Measurements from ENCODE around the gene DENND4A.

DENND4A gene

DNA sequence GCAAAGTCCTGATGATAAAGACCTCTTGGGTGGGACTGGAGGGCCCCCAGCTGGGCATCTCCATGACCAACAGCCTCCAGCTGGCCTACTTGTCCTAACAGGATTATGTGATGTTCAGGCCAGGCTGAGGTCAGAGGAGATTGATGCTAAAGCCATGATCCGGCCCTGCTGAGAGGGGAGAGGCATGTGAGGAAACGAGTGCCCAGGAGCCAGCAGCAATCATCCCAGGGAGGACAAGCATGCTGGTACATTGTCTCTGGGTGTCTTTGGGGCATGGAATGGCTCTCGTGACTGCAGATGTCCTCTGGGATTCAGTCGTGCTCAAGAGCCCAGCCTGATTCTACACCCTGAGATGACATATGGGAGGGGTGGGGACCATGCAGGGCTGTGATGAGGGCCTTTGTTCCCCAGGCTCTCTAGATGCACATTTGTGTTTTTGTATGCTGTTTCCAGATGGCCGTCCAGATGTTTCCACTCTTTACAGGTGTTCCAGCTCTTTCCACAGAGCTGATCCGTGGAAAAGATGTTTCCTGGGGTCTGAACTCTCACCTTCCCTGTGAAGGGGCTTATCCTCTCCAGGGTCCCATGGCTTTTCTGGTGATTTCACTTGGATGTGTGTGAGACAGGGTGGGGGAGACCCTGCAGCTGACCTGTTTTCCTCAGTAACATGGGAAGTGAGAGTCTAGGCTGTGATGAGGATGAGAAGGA is 150.2 kb downstream of the DENND4A start:
- TF ChIP-seq, protein P1, sequence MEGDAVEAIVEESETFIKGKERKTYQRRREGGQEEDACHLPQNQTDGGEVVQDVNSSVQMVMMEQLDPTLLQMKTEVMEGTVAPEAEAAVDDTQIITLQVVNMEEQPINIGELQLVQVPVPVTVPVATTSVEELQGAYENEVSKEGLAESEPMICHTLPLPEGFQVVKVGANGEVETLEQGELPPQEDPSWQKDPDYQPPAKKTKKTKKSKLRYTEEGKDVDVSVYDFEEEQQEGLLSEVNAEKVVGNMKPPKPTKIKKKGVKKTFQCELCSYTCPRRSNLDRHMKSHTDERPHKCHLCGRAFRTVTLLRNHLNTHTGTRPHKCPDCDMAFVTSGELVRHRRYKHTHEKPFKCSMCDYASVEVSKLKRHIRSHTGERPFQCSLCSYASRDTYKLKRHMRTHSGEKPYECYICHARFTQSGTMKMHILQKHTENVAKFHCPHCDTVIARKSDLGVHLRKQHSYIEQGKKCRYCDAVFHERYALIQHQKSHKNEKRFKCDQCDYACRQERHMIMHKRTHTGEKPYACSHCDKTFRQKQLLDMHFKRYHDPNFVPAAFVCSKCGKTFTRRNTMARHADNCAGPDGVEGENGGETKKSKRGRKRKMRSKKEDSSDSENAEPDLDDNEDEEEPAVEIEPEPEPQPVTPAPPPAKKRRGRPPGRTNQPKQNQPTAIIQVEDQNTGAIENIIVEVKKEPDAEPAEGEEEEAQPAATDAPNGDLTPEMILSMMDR (IDR thresholded peaks at IDR 0.05; ENCODE audit: extremely low read depth, missing control alignments): no peak
- DNase-seq (ENCODE audit: low spot score): no peak

- no peak for DNase-seq (ENCODE audit: low spot score)
These were observed 152.6 kb downstream of the DENND4A start for GRCh38 chr15:65639509-65639908.

GRCh38 chr15:65638681-65639089 is 153.4 kb downstream of the DENND4A start:
- TF ChIP-seq, protein P1 (IDR thresholded peaks at IDR 0.05; ENCODE audit: extremely low read depth, missing control alignments): peak; percentile 56
- DNase-seq (ENCODE audit: low spot score): peak; percentile 68

More at GRCh38 chr15:65639509-65639908, 152.6 kb downstream of the DENND4A start:
- TF ChIP-seq, protein P1 (IDR thresholded peaks at IDR 0.05; ENCODE audit: extremely low read depth, missing control alignments): no peak

DNA sequence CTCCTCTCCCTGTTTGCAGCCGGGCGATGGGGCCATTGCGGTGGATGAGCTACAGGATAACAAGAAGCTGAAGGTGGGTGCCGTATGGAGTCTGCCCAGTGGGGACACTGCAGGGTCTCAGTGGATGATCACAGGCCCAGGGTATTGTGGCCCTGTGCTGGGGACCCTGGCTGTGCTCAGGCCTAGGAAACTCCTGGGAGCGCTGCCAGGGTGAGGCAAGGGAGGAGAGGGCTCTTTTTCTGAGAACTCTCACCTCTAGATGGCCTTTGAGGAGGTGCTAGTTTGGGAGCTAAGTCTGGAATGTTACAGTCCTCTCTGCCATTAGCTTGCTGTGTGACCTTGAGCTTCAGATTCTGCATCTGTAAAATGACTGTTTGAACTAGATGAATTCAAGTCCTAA is 154.0 kb downstream of the DENND4A start:
- TF ChIP-seq, protein P1 (IDR thresholded peaks at IDR 0.05; ENCODE audit: extremely low read depth, missing control alignments): no peak
- no peak for DNase-seq (ENCODE audit: low spot score)

DNA sequence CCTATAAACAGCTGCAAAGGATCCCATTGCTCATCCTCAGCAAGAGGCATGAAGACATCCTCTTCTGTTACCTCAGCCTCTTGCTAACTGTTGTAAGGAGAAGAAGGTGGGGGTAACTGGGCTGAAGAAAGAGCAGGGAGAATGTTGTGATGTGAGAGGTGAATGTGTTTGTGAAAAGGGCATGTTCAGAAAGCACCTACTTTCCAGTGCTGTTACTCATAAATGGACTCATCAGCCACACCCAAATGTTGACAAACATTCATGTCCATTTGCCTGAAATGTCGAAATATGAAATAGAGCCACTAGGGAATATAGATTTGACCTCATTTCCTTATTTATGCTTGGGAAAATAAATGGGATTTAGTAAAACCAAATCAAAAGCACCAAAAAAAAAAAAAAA is 157.7 kb downstream of the DENND4A start:
- TF ChIP-seq, protein P1 (IDR thresholded peaks at IDR 0.05; ENCODE audit: extremely low read depth, missing control alignments): no peak
- DNase-seq (ENCODE audit: low spot score): no peak

DNA sequence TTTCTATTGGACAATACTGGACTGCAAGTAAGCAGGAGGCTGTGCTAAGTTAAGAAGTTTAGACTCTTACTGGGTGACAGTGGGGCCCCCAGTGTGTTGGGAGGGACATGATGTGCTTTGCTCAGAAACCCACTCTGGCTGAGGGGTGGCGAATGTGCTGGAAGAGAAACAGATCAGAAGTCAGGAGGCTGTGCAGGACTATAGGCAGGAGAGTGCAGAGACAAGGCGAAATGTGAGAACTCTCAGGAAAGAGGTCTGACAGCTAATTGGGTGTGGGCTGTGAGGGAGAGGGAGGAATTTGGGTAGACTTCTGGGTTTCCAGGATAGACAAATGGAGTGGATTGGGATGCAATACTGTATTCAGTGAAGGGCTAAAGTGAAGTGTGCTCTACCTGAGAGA is 158.3 kb downstream of the DENND4A start:
- DNase-seq (ENCODE audit: low spot score): no peak
- TF ChIP-seq, protein P1 (IDR thresholded peaks at IDR 0.05; ENCODE audit: extremely low read depth, missing control alignments): no peak

DNA sequence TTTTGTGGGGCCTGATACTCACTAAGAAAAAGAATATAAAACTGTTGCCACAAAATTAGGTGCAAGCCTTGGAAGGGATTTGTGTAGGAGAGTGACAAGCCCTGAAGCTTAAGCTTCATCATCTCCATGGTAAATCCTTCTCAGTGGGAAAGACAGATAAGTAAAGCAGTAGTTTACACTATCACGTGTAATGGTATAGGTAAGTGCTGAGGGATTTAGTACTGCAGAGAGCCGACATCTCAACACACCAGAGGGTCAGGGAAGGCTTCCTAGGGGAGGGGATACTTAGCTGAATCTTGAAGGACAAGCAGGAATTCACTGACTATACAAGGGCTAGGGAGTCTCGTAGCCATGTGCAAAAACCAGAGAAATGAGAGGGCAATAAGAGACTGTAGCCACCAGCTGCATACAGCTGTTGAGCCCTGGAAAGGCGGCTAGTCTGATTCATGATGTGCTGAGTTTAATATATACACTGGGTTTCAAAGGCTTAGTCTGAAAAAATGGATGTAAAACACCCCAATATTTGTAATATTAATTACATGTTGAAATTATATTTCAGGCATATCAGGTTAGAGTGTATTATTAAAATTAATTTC is 159.2 kb downstream of the DENND4A start:
- no peak for DNase-seq (ENCODE audit: low spot score)
- TF ChIP-seq, protein P1 (IDR thresholded peaks at IDR 0.05; ENCODE audit: extremely low read depth, missing control alignments): no peak
